ENCODE data around the gene SDK2.
"Not testable (repeated sequence)": the region's sequence is repeated elsewhere in the genome, so short reads cannot be mapped to it uniquely, and the experiment has no call there.

The SDK2 gene

DNA sequence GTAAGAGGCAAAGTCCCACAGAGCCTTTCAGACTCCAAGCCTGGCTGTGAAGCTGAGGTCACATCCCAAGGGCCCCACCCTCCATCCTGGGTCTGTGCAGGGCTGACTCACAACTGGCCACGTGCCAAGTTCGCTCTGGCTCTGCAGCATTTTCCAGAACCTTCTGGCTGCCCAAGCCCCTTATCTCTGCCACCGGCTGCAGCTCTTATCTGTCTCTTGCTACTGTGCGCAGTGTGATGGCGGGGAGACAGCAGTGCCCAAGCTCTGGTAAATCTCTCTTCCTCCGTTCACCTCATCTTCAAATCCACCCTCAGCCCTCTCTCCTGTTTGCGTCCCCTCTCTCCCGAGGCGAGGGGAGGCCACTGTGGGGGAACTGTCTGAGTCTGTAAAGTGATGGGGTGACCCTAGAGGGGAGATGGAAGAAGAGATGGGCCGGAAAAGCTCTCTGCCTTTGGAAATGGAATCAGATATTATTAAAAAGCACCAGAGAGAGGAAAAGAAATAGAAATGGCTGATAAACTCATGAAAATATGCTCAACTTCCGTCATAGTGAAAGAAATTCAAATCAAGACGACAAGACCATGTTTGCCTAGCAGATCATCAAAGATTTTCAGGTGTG lies 169.8 kb downstream of the SDK2 start:
- peak; percentile 67 for DNase-seq

DNA sequence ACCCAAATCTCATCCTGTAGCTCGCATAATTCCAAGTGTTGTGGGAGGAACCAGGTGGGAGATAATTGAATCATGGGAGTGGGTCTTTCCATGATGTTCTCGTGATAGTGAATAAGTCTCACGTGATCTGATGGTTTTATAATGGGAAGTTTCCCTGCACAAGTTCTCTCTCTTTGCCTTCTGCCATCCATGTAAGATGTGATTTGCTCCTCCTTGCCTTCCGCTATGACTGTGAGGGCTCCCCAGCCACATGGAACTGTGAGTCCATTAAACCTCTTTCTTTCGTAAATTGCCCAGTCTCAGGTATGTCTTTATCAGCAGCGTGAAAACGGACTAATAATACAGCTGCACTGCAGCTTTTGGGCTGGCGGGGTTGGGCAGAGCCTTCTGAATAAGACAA lies 171.5 kb downstream of the SDK2 start:
- not testable (repeated sequence) for DNase-seq

DNA sequence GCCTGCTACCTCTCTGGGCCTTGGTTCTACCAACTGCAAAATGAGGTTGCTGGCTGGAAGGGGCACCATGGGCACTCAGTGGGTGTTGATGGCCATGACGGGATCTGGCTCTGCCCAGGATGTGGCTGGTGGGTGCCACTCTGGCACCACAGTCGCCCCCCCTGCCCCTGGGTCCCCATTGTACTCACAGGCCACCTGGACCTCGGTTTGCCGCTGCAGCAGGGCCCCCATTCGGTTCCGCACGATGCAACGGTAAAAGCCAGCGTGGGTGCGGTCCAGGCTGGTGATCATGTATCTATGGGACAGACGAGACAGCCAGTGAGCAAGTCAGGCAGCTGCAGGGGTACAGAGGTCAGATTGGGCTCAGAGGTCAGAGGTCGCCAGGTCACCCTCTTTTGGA lies 172.3 kb downstream of the SDK2 start:
- no peak for DNase-seq

DNA sequence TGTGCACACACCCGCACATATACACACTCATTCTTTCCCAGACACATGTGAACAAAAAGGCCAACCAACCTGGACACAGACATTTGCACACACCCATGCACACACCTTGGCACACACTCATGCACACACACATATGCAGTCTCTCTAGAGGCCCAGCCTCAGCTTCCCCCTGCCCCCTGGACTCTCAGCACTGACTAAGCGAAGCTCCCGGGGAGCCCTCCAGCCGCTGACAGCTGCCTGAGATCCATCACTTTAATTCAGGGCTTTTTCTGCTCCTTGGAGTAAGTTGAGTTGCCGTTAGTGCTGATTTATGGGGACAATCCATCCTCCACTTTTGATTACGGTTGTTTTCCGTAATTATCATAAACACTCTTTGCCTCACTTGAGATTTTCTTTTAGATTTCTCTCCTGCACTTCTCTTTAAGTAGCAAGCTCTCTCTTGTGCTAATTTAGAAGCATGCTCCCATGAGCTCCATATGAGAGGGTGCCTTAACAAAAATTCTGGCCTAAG lies 173.9 kb downstream of the SDK2 start:
- no peak for DNase-seq

DNA sequence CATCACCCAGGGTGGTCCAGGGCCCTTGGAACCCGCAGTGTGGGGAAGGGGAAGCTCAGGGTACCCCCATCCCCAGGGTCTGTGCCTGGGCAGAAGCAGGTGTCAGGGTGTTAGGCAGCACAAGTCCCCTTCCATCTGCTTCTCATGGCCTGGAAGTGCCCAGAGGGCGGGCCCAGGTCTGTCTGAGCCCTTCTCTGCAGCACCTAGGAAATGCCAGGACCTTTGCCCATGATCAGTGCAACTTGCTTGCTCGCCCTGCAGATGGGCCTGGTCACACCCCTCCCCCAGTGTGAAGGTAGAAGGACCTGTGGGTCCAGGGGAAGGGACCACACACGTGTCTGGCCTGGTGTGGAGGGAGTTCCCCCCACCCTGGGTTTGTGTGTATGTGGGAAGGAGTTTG lies 174.9 kb downstream of the SDK2 start:
- no peak for DNase-seq

DNA sequence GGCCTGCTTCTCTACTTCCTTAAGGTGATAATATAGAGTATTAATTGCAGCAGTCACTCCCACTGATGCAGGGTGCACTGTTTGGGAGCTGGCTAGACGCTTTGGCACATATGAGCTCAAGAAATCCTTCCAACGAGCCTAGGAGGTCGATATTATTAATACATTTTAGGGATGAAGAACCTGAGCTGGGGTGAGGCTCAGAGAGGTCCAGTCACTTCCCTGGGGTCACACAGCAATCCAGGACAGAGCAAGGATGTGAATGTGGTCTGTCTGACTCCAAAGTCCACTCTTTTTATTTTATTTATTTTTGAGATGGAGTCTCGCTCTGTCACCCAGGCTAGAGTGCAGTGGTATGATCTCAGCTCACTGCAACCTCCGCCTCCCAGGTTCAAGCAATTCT lies 176.0 kb downstream of the SDK2 start:
- no peak for DNase-seq

DNA sequence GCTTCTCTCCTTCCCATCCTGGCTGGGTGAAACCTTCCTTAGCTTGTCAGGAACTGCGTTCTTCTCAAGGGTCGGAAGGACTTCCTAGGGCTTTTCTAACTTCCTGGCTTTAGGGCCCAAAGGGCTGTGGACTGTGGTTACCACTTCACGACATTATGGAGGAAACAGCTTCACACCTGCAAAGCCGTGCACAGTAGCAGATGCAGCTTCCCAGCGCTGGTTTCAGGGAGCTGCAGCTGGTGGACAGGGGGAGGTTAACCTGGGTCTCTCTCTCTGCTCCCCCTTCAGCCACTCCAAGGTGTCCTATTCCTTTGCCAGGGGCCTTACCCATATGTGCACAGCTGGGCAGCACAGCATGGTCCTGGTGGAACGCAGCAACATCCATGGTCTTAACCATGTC lies 176.6 kb downstream of the SDK2 start:
- no peak for DNase-seq

DNA sequence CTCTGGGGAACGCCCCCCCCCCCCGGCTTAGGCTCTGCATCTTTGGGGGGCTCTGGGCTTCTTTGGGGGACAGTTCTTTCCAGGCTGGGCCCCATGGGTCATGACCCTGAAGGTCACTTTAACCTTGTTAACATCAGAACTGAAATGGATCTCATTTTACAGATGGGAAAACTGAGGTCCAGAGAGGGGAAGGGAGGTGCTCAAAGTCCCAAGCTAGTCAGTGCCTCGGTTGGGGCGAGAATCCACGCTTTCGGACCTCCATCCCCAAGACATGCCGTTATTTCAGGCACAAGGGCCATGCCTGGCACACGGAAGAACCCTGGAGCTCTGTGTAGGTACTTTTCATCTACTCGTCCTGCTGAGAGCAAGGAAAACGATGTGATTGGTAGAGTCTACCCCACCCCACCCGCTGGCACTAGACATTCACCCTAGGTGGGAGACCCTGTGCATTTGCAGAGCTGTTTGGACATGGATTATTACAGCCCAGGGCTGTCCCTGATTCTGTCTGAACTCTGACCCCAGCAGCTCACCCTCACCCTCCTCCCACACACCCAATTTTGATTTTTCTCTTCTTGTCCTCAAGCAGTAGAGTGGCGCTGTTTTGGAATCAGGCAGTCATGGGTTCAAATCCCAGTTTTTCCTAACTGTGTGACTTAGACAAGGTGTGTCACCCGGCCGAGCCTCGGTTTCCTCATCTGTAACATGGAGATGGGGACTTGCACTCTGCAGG lies 177.4 kb downstream of the SDK2 start:
- no peak for DNase-seq

DNA sequence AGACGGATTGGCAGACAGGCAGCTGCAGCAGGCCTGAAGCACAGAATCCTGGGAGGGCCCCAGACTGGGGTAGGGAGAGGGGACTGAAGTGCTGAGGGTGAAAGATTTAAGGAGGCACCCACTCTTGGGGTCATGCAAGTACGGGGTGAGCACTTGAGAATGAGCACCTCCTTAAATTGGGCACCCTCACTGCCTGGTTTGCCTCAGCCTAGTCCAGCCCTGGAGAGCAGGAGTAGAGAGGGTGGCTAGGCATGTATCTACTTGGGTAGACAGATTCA lies 178.4 kb downstream of the SDK2 start:
- no peak for DNase-seq

DNA sequence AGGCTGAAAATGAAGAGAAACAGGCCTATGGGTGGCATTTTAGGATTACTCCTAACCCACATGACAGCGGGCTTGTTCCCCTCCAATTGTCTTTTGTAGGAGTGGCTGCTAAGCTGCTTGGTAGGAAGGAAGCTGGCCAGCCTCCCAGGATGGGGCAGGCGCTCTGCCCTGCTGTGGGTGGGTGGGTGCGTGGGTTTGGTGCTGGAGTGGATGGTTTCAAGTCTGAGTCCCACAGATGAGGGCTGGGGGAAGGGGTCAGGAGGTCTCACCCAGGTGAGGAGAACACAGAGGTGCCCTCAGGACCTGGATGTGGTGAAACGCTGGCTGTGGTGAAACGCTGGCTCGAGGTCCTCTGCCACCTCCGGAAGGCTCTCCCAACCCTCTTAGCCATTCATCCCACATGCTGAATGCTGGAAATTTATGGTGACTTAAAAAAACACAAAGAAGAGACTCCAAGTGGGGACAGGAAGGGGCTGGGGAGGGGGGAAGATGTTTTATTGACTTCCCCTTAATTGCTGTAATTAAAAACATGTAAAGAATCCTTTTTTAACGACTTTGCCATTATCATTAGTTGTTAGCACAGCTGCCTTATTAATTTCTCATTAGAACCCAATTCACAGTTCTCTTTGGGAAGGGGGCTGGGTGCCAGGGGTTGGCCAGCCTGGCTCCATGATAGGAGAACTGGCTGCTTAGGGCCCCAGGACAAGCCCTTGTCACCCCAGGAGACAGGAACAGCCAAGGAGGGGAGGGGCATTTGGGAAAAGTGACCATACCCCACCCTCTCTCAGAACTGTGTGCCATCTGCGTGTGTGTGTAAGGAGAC lies 178.9 kb downstream of the SDK2 start:
- DNase-seq = peak; percentile 85

DNA sequence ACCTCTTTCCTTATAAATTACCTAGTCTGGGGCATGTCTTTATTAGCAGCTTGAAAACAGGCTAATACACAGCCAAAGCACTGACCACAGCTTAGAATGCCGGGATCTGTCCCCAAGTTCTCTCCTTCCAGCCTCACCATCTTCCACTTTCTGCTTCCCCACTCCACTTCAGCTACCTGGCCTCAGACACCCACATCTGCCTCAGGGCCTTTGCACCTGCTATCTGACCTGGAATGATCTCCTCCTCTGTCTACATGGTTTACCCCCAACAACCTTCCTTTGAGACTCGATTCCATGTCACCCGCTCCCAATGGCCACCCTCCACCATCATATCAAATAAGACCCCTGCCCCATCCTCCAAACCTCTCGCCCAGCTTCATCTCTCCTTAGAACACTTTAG lies 179.8 kb downstream of the SDK2 start:
- DNase-seq = no peak

DNA sequence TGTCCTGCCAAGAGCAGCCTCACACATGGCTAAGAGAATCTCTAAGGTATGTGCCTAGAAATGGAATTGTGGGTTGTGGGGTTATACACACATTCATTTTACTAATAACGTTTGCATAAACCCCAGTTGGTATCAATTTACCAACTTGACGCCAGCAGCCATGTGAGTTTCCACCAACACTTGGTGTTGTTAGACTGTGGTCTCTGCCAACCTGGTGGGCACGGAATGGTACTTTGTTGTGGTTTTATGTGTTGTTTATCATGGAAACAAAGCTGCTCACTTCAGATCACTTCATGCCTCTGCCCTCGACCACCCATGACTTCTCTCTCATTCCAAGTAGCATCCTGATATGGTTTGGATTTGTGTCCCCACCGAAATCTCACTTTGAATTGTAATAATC lies 180.4 kb downstream of the SDK2 start:
- DNase-seq = no peak

DNA sequence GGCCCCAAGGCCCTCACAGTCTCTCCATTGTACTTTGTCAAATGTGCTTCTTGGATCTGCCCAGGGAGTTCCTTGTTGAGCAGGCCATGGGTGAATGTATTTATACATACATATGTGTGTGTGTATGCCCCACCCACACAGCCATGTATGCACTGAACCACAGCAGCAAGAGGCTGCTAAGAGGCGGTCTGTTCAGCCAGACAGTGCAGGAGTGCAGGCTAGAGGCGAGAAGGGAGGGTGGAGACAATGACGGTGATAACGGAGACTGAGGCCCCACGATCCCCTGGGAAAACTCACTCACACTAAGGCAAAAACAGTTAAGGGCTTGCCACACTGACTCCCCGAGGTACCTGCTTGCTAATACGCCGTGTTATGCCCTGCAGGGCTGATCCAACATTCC lies 181.4 kb downstream of the SDK2 start:
- peak; percentile 68 for DNase-seq

DNA sequence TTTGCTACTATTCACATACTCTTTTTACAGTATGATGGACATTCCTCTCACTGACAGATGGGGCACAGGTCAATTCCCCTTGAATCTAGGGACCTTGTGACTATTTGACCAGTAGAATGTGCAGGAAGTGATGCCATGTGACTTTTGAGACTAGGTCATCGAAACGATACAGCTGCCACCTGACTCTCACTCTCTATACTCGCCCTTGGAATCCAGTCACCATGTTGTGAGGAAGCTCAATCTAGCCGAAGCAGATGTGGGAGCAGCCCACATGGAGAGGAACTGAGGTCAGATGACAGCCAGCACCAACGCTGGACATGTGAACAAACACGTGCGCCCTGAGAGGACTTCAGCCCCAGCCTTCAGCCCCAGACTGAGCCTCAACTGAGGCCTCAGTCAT lies 184.3 kb downstream of the SDK2 start:
- DNase-seq = no peak

DNA sequence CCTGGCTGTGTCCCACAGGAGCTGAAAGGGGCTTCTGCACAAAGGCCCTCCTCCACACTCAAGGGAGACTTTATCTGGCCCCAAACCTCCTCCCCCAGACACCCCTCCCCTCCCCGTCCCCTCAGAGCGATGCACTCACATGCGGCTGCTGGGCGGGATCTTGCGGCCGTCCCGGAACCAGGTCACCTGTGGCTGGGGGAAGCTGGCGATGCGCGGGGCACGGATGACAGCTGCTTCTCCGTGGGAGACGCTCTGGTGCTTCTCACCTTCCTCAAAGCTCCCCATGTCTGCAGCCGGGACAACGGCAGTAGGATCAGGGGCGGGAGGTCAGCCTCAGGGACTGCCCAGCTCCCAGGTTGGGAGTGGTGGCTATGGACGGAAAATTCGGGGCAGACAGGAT lies 188.5 kb downstream of the SDK2 start:
- DNase-seq = no peak

DNA sequence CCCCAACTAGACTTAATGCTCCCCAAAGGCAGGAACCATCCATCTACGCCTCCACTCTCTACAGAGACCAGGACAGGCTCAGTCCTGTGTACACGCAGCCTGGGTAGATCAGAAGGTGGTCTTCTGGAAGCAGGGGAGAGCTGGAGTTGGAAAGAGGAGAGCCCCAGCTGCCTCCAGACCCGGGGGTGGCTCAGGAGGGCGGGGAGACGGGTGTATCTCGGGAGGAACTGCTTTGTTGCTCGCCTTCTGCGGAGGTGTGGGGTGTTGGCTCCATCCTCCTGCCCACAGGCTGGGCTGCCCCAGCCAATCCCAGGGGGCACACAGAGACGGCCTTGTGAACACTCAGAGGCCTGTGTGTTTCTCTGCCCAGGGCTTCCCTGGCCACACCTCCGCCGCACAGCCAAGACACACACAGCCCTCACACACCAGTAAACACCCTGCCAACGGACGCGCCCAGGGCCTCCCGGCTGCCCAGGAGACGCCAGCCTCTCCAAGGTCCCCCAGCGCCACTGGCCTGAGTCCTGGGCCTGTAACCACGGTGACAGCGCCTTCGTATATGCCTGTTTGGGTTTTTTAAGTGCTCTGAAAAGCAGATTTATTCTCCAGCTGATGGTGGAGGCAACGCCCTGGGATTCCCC lies 189.1 kb downstream of the SDK2 start:
- peak; percentile 32 for DNase-seq

DNA sequence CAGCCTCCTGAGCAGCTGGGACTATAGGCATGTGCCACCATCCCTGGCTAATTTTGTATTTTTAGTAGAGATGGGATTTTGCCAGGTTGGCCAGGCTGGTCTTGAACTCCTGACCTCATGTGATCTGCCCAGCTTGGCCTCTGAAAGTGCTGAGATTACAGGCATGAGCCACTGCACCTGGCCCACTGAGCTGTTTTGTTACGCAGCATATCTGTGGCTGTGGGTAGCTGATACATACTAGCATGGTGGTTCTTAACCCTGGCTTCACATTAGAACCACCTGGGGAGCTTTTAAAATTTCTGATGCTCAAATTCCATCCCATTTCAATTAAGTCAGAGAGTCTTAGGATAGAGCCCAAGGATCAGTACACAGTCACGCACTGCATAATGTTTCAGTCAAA lies 190.8 kb downstream of the SDK2 start:
- DNase-seq = not testable (repeated sequence)

DNA sequence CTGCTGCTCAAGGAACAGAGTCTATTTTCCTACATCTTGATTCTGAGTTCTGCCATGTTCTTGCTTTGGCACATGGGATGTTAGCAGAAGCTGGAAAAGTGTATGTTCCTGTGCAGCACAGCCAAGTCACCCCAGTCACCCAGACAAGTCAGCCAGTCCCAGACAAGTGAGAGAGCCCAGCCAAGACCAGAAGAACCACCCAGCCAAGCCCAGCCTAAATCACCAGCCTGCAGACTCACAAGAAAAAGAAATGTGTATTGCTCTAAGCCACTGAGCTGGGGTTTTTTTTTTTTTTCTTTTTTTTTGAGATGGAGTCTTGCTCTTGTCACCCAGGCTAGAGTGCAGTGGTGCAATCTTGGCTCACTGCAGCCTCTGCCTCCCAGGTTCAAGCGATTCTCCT lies 191.2 kb downstream of the SDK2 start:
- no peak for DNase-seq

DNA sequence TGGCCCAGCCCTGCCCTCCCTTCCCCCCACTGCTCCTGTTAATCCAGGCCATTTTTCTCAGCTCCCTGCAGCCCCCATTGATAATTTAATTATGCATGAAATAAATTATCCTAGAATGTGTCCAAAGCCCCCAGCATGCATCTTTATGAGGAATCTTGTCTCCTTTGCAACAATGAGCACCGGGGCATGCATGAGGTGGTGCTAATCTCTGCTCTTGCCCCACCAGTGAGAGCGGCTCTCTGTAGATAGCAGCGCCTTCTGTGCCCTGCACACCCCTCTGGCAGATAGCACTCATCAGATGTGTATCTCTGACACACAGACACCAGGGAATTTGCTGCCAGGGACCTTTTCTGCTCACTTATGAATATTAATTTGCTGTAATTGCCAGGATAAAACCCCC lies 192.2 kb downstream of the SDK2 start:
- DNase-seq = no peak

DNA sequence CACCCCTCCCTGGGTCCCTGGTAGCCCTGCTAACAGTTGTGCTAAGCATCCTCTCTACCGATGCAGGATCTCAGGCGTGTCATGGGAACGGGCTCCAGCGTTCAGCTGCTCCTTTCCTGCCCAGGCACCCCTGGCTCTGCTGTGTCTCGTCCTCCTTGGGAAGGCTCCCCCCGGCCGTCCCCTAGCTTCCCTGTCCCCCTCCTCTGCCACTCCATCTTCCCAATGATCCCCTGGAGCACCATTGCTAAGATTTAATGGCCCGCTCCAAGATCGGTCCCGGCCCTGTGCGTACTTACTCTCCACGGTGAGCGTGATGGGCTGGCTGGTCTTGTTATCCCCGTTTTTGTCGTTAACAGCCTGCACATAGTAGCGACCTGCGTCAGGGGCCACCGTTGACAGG lies 196.9 kb downstream of the SDK2 start:
- no peak for DNase-seq

DNA sequence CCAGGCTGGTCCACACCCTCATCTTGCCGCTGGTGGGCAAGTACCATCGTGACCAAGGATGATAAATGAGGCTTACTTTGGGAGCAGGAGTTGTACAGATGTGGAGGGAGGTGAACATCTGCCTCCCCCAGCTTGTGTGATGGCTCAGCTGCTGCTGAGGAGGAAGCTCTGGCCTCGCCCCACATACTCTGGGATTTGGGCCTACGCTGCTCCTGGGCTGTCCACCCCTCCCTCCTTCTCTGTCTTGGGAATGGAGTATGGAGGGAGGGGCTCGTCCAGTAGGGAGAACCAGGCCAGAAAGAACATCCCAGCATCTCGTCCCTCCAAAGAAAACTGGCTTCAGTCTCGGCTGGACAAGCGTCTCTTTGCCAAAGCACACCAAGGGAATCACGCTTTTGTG lies 197.6 kb downstream of the SDK2 start:
- no peak for DNase-seq

DNA sequence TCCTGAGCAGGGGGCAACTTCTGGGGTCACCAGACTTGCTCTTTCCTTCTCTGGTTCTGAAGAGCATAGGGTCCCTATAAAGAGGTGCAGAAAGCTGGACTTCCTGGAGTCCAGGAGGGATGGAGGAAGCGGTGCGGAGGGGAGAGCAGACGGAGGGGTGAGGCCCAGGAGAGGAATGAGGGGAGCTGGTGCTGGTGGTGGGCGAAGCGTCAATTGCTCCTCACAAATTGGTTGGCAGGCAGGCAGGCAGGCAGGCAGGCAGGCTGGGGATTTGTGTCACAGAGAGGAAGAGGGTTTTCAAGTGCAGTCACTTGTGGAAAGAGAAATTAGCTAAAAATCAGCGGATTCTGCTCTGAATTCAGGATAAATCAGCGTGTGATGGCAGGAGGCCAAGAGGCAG lies 198.8 kb downstream of the SDK2 start:
- no peak for DNase-seq

DNA sequence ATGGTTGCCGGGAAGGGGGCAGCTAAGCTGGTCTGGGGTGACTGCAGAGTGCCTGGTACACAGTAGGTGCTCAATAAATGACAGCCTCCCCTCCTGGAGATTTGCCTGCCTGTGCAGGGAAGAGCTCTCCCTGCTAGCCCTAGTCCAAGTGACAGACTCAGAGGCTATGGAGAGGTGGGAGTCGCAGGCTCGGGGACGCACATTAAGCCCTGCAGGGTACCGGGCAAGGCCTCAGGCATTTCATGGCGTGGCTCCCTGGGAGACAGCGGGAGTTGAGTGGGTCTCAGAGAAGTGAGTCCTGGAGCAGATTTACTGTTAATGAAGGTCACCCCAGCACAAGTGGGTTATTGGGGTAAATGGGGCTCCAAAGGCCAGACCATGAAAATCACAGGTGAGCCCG lies 200.2 kb downstream of the SDK2 start:
- DNase-seq = no peak

DNA sequence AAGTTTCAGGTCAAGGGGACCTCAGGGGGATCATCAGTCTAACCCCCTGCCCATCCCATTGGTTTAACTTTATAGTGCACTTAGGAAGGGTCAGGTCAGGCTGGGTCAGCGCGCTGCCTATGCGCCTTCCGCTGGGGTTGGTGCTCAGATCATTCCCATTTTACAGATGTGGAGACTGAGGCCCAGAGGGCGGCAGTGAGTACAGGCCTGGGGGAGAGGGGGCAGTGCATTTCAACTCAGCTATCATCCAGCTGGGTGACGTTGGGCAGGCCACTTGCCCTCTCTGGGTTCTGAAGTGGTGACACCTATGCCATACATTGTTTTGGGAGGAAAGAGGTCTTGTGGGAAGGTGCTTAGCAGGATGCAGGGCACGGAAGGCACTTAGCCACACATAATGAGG lies 204.6 kb downstream of the SDK2 start:
- no peak for DNase-seq

Data from DMS153 (cell line).